ENCODE results near the gene USF3. TPM values are rescaled to one million over a fixed set of nuclear protein-coding genes. Genes with fewer than 3 reads are reported as not detected.

USF3 gene
- total RNA-seq, 1 donor from 2014 or later, result 12.7 TPM

DNA sequence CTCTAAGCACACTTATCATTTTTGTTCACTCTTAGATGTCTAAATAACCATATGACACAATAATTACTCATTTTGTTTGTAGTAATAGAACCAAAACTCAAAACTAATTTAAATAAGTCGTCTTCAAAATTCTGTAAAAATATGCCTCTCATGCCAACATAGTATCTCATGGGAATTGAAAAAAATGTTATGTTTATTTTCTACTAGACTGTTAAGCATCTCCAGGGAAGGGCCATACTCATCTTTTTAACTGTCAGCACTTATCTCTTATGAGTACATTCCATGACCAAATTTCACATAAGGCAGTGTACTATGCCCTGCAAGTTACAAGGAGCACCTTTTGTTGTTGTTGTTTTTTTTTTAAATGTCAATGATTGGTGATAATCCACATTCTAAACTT lies 18.3 kb upstream of the USF3 start:
- no peak for ATAC-seq (ENCODE audit: poor library complexity)
- DNase-seq, result no peak
- intact Hi-C loops (cut with DNase I), result no loop called here

DNA sequence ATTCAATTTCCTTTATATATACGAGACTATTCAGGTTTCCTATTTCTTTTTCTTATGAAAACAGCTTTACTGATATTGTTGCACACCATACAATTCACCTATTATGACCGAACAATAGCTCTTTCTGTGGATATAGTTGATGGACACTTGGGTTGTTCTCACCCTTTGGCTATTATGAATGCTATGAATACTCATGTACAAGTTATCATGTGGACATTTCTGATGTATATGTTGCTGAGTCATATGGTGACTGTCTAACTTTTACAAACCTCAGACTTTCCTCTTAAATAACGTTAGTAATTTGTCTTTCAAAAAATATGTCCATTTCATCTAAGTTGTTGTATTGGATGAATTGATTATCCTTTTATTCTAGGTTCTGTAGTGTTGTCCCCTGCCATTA lies 15.7 kb upstream of the USF3 start:
- ATAC-seq (ENCODE audit: poor library complexity) (no peak), DNase-seq (no peak)
- intact Hi-C loops (cut with DNase I), result no loop called here

GRCh38 chr3:113707835-113708234 lies 11.4 kb upstream of the USF3 start:
- ATAC-seq (ENCODE audit: poor library complexity), result no peak
- intact Hi-C loops (cut with DNase I), result no loop called here
- DNase-seq, result no peak

- intact Hi-C loops (cut with DNase I), result no loop called here
- DNase-seq (peak; percentile 57), ATAC-seq (ENCODE audit: poor library complexity) (no peak)
Observed at GRCh38 chr3:113698956-113699355, 2.5 kb upstream of the USF3 start.

DNA sequence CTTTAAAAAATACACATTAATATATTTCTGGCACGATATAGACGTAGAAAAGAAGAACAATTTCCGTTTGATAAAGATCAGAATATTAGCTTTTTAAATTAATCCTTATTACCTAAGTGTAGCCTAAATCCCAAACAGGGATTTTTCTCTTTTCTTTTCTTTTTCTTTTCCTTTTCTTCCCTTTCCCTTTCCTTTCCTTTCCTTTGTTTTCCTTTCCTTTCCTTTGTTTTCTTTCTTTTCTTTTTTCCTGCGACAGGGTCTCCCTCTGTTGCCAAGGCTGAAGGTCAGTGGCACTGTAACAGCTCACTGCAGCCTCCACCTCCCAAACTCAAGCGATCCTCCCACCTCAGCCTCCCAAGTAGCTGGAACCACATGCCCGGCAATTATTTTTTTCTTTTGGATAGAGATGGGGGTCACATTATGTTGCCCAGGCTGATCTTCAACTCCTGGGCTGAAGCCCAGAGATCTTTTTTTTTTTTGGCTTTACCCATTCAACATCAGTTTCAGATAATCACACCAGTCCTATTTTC lies 1.8 kb upstream of the USF3 start:
- intact Hi-C loops (cut with DNase I), result no loop called here
- ATAC-seq (ENCODE audit: poor library complexity) (no peak), DNase-seq (no peak)

DNA sequence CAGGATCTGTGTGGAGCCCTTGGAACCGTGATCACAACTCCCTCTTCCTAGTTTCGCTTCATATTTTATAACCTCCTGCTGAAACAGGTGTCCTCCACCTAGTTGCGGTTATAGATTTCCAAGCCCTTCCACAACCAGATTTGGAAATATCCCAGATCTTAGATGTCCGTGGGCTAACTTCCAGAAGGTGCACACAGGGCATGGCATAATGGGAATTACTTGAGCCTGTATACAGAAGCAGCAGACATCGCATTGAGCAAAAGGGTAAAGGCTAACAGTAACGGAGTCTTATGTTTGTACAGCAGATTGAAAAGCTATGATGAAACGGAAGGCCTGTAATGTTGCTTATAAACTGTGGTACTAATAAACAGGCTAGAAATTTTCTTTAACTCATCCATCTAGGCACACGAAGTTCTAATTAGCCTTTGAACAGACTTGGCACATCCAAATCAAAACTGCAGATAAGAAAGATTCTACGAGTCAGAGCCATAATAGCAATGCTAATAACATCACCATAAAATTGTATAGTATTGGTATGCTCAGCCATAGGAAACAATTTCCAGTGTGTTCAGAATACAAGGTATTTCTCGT lies 1.2 kb upstream of the USF3 start:
- ATAC-seq (ENCODE audit: poor library complexity), result peak; percentile 8
- no peak for DNase-seq
- intact Hi-C loops (cut with DNase I), result no loop called here

DNA sequence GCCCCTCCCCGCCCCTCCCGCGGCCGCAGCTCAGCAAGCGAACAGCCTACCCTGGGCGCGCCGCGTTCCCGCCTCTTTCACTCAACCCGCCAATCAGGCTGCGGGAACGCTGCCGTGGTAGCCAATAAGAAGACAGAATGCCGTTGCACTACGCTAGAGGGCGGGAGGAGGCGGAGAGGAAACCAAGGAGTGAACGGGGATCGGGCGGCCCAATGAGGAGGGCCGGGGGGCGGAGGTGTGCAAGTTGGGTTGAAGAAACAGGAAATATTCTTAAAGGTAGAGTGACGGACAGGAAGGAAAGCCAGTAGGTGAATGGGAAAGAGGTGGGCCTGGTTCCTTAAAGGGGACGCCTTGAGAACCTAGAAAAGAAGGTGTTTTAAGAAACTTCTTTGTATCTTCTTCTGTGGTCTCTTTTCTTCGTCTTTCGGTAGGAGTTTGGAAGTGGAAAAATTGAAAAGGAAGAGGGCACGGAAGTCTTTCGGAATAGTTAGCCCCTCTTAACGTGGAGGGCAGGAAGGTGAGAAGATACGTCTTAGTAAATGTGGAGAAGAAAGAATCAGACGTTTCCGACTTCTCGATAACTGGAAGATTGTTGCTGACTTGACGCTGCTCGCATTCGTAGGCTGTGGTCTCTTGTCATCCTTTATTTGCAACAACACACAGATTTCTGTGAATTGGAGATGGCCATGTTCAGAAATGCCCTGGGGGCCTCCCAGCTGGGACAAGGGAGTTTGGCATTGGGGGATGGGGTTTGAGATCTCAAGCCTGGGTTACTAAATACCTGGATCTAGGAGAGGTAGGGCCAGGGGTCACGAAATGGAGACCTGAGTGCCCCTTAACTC lies 437 bp upstream of the USF3 start:
- intact Hi-C loops (cut with DNase I), result no loop called here
- peak; percentile 96 for ATAC-seq (ENCODE audit: poor library complexity)
- DNase-seq, result peak; percentile 99

- ATAC-seq (ENCODE audit: poor library complexity), result no peak
- DNase-seq, result no peak
- intact Hi-C loops (cut with DNase I), result no loop called here
Observed at GRCh38 chr3:113695431-113695785, 1.0 kb downstream of the USF3 start.

DNA sequence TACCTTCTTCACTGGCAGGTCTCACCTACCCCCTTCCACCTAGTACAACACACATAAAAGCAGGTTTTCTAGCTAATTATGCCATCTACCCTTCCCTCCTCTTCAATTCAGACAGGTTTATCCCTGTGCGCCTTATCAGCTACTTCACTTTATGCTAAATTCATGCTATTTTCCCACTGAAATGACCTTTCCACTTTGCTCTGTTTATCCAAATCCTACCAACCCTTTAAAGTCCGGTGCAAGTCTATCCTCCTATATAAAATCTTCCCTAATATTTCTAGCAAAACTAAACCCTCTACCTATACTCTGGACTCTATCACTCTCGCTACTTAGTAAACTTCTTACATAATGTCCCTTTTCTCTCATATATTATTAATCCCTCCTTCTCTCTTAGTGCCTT lies 6.0 kb downstream of the USF3 start:
- intact Hi-C loops (cut with DNase I), result no loop called here
- DNase-seq (no peak), ATAC-seq (ENCODE audit: poor library complexity) (no peak)

GRCh38 chr3:113685956-113686721 lies 10.3 kb downstream of the USF3 start:
- ATAC-seq (ENCODE audit: poor library complexity), result peak; percentile 80
- intact Hi-C loops (cut with DNase I), result no loop called here
- DNase-seq, result no peak

- DNase-seq, result no peak
Observed at GRCh38 chr3:113685124-113685523, 11.3 kb downstream of the USF3 start.

GRCh38 chr3:113684271-113684819 lies 12.1 kb downstream of the USF3 start:
- ATAC-seq (ENCODE audit: poor library complexity), result no peak

More at GRCh38 chr3:113685124-113685523, 11.3 kb downstream of the USF3 start:
- ATAC-seq (ENCODE audit: poor library complexity), result no peak
- intact Hi-C loops (cut with DNase I), result no loop called here

GRCh38 chr3:113678773-113679172 lies 17.7 kb downstream of the USF3 start:
- ATAC-seq (ENCODE audit: poor library complexity) (no peak), DNase-seq (no peak)
- intact Hi-C loops (cut with DNase I), result no loop called here

More at GRCh38 chr3:113684271-113684819, 12.1 kb downstream of the USF3 start:
- intact Hi-C loops (cut with DNase I), result no loop called here
- no peak for DNase-seq

DNA sequence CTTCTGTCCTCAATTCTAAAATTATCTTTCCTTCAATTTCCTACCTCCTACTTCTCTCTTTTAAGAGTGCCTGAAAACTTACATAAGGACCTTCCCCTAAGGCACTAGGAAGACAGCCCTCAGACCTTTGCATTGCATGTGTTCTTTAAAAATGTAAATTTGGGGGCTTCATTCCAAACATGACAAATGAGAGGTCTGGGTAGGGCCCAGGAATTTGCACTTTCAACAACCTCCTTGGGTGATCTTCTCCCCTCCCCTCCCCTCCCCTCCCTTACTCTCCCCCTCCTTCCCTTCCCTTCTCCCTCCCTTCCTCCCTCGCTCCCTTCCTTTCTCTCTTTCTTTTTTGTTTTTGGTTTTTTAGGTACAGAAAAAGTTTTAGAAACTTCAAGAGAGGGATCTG lies 18.7 kb downstream of the USF3 start:
- ATAC-seq (ENCODE audit: poor library complexity), result no peak
- intact Hi-C loops (cut with DNase I), result no loop called here

GRCh38 chr3:113676261-113676660 lies 20.2 kb downstream of the USF3 start:
- DNase-seq, result no peak
- no peak for ATAC-seq (ENCODE audit: poor library complexity)

More for the DNA sequence above, 18.7 kb downstream of the USF3 start:
- no peak for DNase-seq

DNA sequence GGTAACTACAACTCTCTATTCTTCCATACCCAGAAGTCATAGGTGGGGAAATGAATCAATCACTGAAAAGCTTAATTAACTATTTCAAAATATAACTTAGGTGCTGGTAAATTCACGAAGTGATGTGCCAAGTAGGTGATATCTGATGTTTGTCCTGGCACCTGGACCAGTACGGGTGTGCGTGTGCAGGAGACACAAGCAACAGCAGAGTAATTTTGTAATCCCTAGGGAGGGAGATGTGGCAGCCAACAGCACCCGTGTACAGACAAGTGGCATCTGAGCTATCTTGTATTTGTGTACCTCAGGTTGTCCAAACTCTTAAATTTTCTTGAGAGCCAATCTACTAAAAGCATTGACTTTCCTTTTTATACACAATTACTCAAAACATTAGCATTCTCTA lies 22.8 kb downstream of the USF3 start:
- DNase-seq, result no peak
- no peak for ATAC-seq (ENCODE audit: poor library complexity)
- intact Hi-C loops (cut with DNase I), result no loop called here

More at GRCh38 chr3:113676261-113676660, 20.2 kb downstream of the USF3 start:
- intact Hi-C loops (cut with DNase I), result no loop called here

DNA sequence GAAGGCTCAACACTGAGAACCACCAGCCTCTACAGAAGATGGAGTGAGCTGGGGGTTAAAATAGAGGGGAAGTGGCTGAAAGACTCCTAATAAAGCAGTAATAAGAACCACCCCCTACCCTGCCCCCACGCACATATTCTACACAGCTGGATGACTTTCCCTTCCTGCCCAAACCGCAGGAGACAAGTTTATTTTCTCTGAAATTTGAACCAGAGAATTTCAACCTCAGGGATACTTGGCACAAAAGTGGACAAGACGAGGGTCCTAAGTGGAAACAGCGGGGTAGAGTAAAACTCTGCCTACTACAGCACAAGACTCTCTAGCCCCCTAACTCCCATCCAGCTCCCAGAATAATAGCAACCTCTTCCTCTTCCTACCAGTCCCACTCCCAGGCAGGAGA lies 28.4 kb downstream of the USF3 start:
- no peak for ATAC-seq (ENCODE audit: poor library complexity)
- DNase-seq, result no peak
- intact Hi-C loops (cut with DNase I), result no loop called here

- intact Hi-C loops (cut with DNase I), result no loop called here
Observed at GRCh38 chr3:113664523-113665094, 31.8 kb downstream of the USF3 start.

DNA sequence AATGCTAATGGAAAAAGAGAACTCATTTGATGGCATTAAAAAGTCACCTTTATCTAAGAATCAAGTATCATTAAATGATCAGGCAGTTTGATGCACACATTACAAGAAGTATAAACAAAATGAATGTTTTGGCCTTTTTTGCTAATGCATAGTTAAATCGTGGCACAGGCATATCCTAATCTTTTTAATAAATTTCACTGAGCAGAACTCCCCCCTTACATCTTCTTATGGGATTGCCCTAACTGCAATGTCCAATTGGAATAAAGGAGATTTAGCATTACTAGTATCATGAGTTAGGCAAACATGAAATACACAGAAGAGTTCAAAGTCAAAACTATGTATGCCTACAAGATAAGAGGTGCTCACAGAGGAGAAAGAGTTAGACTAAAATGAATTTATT lies 32.7 kb downstream of the USF3 start:
- intact Hi-C loops (cut with DNase I), result no loop called here
- no peak for DNase-seq
- no peak for ATAC-seq (ENCODE audit: poor library complexity)

More at GRCh38 chr3:113664523-113665094, 31.8 kb downstream of the USF3 start:
- ATAC-seq (ENCODE audit: poor library complexity), result no peak
- no peak for DNase-seq
